Smooth muscle cell (in vitro differentiated cells): ENCODE measurements around the gene PRKN. TPM values are rescaled to one million over a fixed set of nuclear protein-coding genes. Genes with fewer than 3 reads are reported as not detected.
"Not testable (repeated sequence)": the region's sequence is repeated elsewhere in the genome, so short reads cannot be mapped to it uniquely, and the experiment has no call there.

Source experiments
- DNase-seq: peaks from one replicate; lab custom pipeline; 2025; ENCODE audit not compliant: unreplicated experiment; lab: John Stamatoyannopoulos, UW
- H2AFZ ChIP-seq: fragments of 200-600 bp; sonication (generic); 2 replicates; pipeline ENCODE4 v1.6.0; 2016; ENCODE audit warnings: antibody characterized with exemption, low read depth, mild to moderate bottlenecking
- H3F3A ChIP-seq: fragments of 200-600 bp; sonication (generic); 2 replicates; pipeline ENCODE4 v1.6.0; 2017; ENCODE audit warnings: antibody characterized with exemption, low read depth
- H3K27ac ChIP-seq: fragments of 200-600 bp; sonication (generic); 2 replicates; pipeline ENCODE4 v1.5.1; 2016; ENCODE audit warnings: low read depth, mild to moderate bottlenecking
- H3K27me3 ChIP-seq: fragments of 200-600 bp; sonication (generic); 2 replicates; pipeline ENCODE4 v1.6.1; 2016; ENCODE audit warnings: low read depth, mild to moderate bottlenecking
- H3K36me3 ChIP-seq: fragments of 200-600 bp; sonication (generic); 2 replicates; pipeline ENCODE4 v1.5.1; 2016; ENCODE audit warnings: low read depth
- H3K4me1 ChIP-seq: fragments of 200-600 bp; sonication (generic); 2 replicates; pipeline ENCODE4 v1.5.1; 2016; ENCODE audit warnings: low read depth
- H3K4me2 ChIP-seq: fragments of 200-600 bp; sonication (generic); 2 replicates; pipeline ENCODE4 v1.6.0; 2016; ENCODE audit warnings: mild to moderate bottlenecking
- H3K4me3 ChIP-seq: fragments of 200-600 bp; sonication (generic); 2 replicates; pipeline ENCODE4 v1.5.1; 2016; ENCODE audit warnings: mild to moderate bottlenecking
- H3K79me2 ChIP-seq: fragments of 200-600 bp; sonication (generic); 2 replicates; pipeline ENCODE4 v1.6.0; 2016; ENCODE audit warnings: low read depth, mild to moderate bottlenecking
- H3K9ac ChIP-seq: fragments of 200-600 bp; sonication (generic); 2 replicates; pipeline ENCODE4 v1.6.0; 2016; ENCODE audit warnings: low read depth
- H3K9me3 ChIP-seq: fragments of 200-600 bp; sonication (generic); replicated peaks from 2 replicates; pipeline ENCODE4 v1.5.1; 2016; ENCODE audit warnings: low read depth
- H4K20me1 ChIP-seq: fragments of 200-600 bp; sonication (generic); 2 replicates; pipeline ENCODE4 v1.6.0; 2016; ENCODE audit warnings: low read depth
- CTCF ChIP-seq: fragments of 200-600 bp; sonication (generic); IDR thresholded peaks from 2 replicates; pipeline ENCODE4 v1.5.1; 2017; ENCODE audit warnings: borderline replicate concordance, mild to moderate bottlenecking, antibody characterized with exemption; ENCODE audit not compliant: insufficient read depth, poor library complexity, severe bottlenecking
- WGBS: methylation state at CpG from one replicate; pipeline ENCODE4 v1.1.7; 2016; ENCODE audit warnings: low lambda C conversion rate; 5-methylcytosine and 5-hydroxymethylcytosine counted together
- polyA plus RNA-seq: library from polyadenylated mRNA; unstranded; fragments of >200 nt; fragmentation: Nextera tagmentation; extraction: Ambion mirVana; gene quantifications from 2 replicates; pipeline ENCODE4 v1.2.1, GENCODE V29; 2016
- total RNA-seq: library from RNA; depleted of rRNA; stranded (reverse); fragments of >200 nt; gene quantifications from 2 replicates; pipeline ENCODE4 v1.2.3, GENCODE V29; 2014

The PRKN gene
- total and polyA plus RNA-seq, 2 experiments from 2014 or later: 0.81 to 5.1 TPM

GRCh38 chr6:161828355-161828754, 899.2 kb downstream of the PRKN start:
- no peak overlapping the region for H3K4me2 ChIP-seq
- H3K27me3 ChIP-seq: no peaks in the 10 kb centered on the region
- TF ChIP-seq CTCF: no peak
- H3K27ac ChIP-seq: no peak overlapping the region
- no peaks in the 10 kb centered on the region for H3K4me1 ChIP-seq
- H3K79me2 ChIP-seq: no peaks in the 10 kb centered on the region
- H3K4me3 ChIP-seq: no peak overlapping the region
- no peaks in the 10 kb centered on the region for H3K36me3 ChIP-seq
- no peak for DNase-seq
- WGBS: 89% methylated on average over 9 of the region's 9 CpGs
- H2AFZ ChIP-seq: no peak overlapping the region
- H3F3A ChIP-seq: no peaks in the 10 kb centered on the region
- H3K9ac ChIP-seq: no peak overlapping the region
- no peaks in the 10 kb centered on the region for H3K9me3 ChIP-seq
- no peaks in the 10 kb centered on the region for H4K20me1 ChIP-seq

GRCh38 chr6:161826512-161826911, 901.1 kb downstream of the PRKN start:
- Histone ChIP-seq H3K79me2 (no peaks in the 10 kb centered on the region), H3K4me1 (no peaks in the 10 kb centered on the region), H3K9me3 (no peaks in the 10 kb centered on the region), H3K4me2 (no peak overlapping the region), H3F3A (no peaks in the 10 kb centered on the region), H2AFZ (no peak overlapping the region), H3K36me3 (no peaks in the 10 kb centered on the region), H3K27me3 (no peaks in the 10 kb centered on the region), H4K20me1 (no peaks in the 10 kb centered on the region), H3K9ac (no peak overlapping the region), H3K27ac (no peak overlapping the region), H3K4me3 (no peak overlapping the region)
- no peak for DNase-seq
- no peak for TF ChIP-seq CTCF
- 93% methylated on average over 6 of the region's 6 CpGs for WGBS

GRCh38 chr6:161822204-161822603, 905.4 kb downstream of the PRKN start:
- not testable (repeated sequence) for H3K79me2 ChIP-seq, H3K9ac ChIP-seq, DNase-seq, H3K27ac ChIP-seq, H3K36me3 ChIP-seq, H3K4me1 ChIP-seq, H3F3A ChIP-seq, H3K27me3 ChIP-seq, H2AFZ ChIP-seq, H3K9me3 ChIP-seq, H3K4me2 ChIP-seq, H4K20me1 ChIP-seq, H3K4me3 ChIP-seq
- 94% methylated on average over 9 of the region's 9 CpGs for WGBS

- no peaks in the 10 kb centered on the region for H3K27me3 ChIP-seq
- no peak for TF ChIP-seq CTCF
- H3K4me3 ChIP-seq: no peak overlapping the region
- H3K36me3 ChIP-seq: no peaks in the 10 kb centered on the region
- WGBS: 89% methylated on average over 4 of the region's 4 CpGs
- no peaks in the 10 kb centered on the region for H3F3A ChIP-seq
- DNase-seq: no peak
- H4K20me1 ChIP-seq: no peaks in the 10 kb centered on the region
- no peaks in the 10 kb centered on the region for H3K79me2 ChIP-seq
- no peaks in the 10 kb centered on the region for H3K9me3 ChIP-seq
- H3K9ac ChIP-seq: no peak overlapping the region
- no peak overlapping the region for H3K4me2 ChIP-seq
- H3K27ac ChIP-seq: no peak overlapping the region
- H2AFZ ChIP-seq: no peak overlapping the region
- no peaks in the 10 kb centered on the region for H3K4me1 ChIP-seq
Measured at GRCh38 chr6:161817881-161818280, 909.7 kb downstream of the PRKN start.
